SK-N-SH (cell line): ENCODE results near the gene C2CD4D.

Experiments used
- CHD2 ChIP-seq: fragments of 150-350 bp; IDR thresholded peaks from 2 replicates; pipeline ENCODE4 v1.6.1; 2018; ENCODE audit warnings: low read length; ENCODE audit not compliant: partially characterized antibody
- ELF1 ChIP-seq: IDR thresholded peaks from 2 replicates; pipeline ENCODE4 v1.4.0; 2012
- EP300 ChIP-seq, 2 experiments: IDR thresholded peaks; 2 replicates each; pipeline versions ENCODE4 v1.4.0 to v1.6.1; 2012; ENCODE audit warnings: borderline replicate concordance in 1 of 2, low read depth in 1 of 2, low read length in 1 of 2
- GATA2 ChIP-seq: sonication (generic); formaldehyde crosslinking; IDR thresholded peaks from 2 replicates; pipeline ENCODE4 v1.5.0; 2020; ENCODE audit warnings: mild to moderate bottlenecking, missing genetic modification reagents
- POLR2AphosphoS5 ChIP-seq: IDR thresholded peaks from 2 replicates; pipeline ENCODE4 v1.6.1; 2012; ENCODE audit warnings: low read depth, low read length
- RAD21 ChIP-seq: IDR thresholded peaks from 2 replicates; pipeline ENCODE4 v1.6.1; 2012; ENCODE audit warnings: mild to moderate bottlenecking, low read length
- RFX5 ChIP-seq: IDR thresholded peaks from 2 replicates; pipeline ENCODE4 v1.6.1; 2012; ENCODE audit warnings: mild to moderate bottlenecking, improper control_type of control experiment, low read length
- TAF1 ChIP-seq: IDR thresholded peaks from 2 replicates; pipeline ENCODE4 v1.6.1; 2012; ENCODE audit warnings: low read depth, mild to moderate bottlenecking, low read length, moderate library complexity, borderline replicate concordance
- TEAD4 ChIP-seq: IDR thresholded peaks from 2 replicates; pipeline ENCODE4 v1.4.0; 2012; ENCODE audit warnings: mild to moderate bottlenecking, borderline replicate concordance; ENCODE audit not compliant: insufficient read depth
- TF ChIP-seq, protein P1 (sequence below): fragments of 200-600 bp; sonication (generic); IDR thresholded peaks from 2 replicates; pipeline ENCODE4 v1.6.1; 2017; ENCODE audit warnings: antibody characterized with exemption, mild to moderate bottlenecking, moderate library complexity
- TF ChIP-seq, protein P2 (sequence below): IDR thresholded peaks from 2 replicates; pipeline ENCODE4 v1.4.0; 2012; ENCODE audit warnings: low read depth
- TF ChIP-seq, protein P3 (sequence below): fragments of 150-350 bp; IDR thresholded peaks from 2 replicates; pipeline ENCODE4 v1.6.1; 2017; ENCODE audit warnings: antibody characterized with exemption, low read length, low read depth, borderline replicate concordance
- TF ChIP-seq, protein P4 (sequence below): IDR thresholded peaks from 2 replicates; pipeline ENCODE4 v1.4.0; 2012; ENCODE audit warnings: low read depth, borderline replicate concordance
- TF ChIP-seq, protein P5 (sequence below): IDR thresholded peaks from 2 replicates; pipeline ENCODE4 v1.6.1; 2012; ENCODE audit warnings: mild to moderate bottlenecking, low read depth, low read length, moderate library complexity

DNA sequence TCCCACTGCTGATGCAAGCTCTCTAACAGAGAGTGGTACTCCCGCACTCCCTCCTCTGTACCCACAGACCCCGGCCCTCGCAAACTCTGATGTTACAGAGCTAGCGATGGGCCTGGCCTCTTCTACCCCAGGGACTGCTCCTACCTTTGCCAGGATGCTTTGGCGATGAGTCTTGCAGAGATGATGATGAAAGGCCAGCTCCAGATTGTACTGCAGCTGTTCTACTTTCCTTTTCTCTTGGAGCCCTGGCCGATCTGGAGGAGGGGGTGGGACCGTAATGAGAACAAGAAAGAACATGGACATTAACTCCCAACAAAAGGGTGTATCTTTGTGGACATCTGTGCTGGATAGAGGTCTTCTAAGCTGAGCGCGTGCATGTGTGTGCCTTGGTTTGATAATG lies 28.4 kb downstream of the C2CD4D start:
- no peak for TF ChIP-seq GATA2
- TF ChIP-seq, protein P1, sequence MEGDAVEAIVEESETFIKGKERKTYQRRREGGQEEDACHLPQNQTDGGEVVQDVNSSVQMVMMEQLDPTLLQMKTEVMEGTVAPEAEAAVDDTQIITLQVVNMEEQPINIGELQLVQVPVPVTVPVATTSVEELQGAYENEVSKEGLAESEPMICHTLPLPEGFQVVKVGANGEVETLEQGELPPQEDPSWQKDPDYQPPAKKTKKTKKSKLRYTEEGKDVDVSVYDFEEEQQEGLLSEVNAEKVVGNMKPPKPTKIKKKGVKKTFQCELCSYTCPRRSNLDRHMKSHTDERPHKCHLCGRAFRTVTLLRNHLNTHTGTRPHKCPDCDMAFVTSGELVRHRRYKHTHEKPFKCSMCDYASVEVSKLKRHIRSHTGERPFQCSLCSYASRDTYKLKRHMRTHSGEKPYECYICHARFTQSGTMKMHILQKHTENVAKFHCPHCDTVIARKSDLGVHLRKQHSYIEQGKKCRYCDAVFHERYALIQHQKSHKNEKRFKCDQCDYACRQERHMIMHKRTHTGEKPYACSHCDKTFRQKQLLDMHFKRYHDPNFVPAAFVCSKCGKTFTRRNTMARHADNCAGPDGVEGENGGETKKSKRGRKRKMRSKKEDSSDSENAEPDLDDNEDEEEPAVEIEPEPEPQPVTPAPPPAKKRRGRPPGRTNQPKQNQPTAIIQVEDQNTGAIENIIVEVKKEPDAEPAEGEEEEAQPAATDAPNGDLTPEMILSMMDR, result no peak
- TF ChIP-seq, protein P2, sequence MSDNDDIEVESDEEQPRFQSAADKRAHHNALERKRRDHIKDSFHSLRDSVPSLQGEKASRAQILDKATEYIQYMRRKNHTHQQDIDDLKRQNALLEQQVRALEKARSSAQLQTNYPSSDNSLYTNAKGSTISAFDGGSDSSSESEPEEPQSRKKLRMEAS, result no peak
- TF ChIP-seq, protein P3, sequence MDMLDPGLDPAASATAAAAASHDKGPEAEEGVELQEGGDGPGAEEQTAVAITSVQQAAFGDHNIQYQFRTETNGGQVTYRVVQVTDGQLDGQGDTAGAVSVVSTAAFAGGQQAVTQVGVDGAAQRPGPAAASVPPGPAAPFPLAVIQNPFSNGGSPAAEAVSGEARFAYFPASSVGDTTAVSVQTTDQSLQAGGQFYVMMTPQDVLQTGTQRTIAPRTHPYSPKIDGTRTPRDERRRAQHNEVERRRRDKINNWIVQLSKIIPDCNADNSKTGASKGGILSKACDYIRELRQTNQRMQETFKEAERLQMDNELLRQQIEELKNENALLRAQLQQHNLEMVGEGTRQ, result no peak
- TF ChIP-seq EP300 (IDR thresholded peaks at IDR 0.05; ENCODE audit: borderline replicate concordance in 1 of 2, low read depth in 1 of 2, low read length in 1 of 2), result no peak
- no peak for TF ChIP-seq TEAD4
- TF ChIP-seq RAD21, result no peak
- no peak for TF ChIP-seq CHD2
- no peak for TF ChIP-seq POLR2AphosphoS5
- TF ChIP-seq RFX5, result no peak
- TF ChIP-seq, protein P4, sequence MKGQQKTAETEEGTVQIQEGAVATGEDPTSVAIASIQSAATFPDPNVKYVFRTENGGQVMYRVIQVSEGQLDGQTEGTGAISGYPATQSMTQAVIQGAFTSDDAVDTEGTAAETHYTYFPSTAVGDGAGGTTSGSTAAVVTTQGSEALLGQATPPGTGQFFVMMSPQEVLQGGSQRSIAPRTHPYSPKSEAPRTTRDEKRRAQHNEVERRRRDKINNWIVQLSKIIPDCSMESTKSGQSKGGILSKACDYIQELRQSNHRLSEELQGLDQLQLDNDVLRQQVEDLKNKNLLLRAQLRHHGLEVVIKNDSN, result no peak
- TF ChIP-seq, protein P5, sequence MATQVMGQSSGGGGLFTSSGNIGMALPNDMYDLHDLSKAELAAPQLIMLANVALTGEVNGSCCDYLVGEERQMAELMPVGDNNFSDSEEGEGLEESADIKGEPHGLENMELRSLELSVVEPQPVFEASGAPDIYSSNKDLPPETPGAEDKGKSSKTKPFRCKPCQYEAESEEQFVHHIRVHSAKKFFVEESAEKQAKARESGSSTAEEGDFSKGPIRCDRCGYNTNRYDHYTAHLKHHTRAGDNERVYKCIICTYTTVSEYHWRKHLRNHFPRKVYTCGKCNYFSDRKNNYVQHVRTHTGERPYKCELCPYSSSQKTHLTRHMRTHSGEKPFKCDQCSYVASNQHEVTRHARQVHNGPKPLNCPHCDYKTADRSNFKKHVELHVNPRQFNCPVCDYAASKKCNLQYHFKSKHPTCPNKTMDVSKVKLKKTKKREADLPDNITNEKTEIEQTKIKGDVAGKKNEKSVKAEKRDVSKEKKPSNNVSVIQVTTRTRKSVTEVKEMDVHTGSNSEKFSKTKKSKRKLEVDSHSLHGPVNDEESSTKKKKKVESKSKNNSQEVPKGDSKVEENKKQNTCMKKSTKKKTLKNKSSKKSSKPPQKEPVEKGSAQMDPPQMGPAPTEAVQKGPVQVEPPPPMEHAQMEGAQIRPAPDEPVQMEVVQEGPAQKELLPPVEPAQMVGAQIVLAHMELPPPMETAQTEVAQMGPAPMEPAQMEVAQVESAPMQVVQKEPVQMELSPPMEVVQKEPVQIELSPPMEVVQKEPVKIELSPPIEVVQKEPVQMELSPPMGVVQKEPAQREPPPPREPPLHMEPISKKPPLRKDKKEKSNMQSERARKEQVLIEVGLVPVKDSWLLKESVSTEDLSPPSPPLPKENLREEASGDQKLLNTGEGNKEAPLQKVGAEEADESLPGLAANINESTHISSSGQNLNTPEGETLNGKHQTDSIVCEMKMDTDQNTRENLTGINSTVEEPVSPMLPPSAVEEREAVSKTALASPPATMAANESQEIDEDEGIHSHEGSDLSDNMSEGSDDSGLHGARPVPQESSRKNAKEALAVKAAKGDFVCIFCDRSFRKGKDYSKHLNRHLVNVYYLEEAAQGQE, result no peak
- TF ChIP-seq ELF1, result no peak
- TF ChIP-seq TAF1, result no peak
